ENCODE results near the gene ADGRL3. TPM values are rescaled to one million over a fixed set of nuclear protein-coding genes. Genes with fewer than 3 reads are reported as not detected.

Gene ADGRL3
- total RNA-seq (1 to 10 TPM; 1.4 to 3.8 (median 3.2) TPM), polyA plus RNA-seq (0.52 TPM)
- long read RNA-seq, donor 1, partial matches to known transcripts, result 1 of 2 reads
- long read RNA-seq, donor 1, other reads (novel, unspliced or antisense), result 1 of 2 reads
- long read RNA-seq, donor 2, partial matches to known transcripts, result 1 of 1 reads
- long read RNA-seq, donor 2, other reads (novel, unspliced or antisense), result 0 of 1 reads
- long read RNA-seq, donor 3, result 0 reads
- long read RNA-seq, donor 4, result 0 reads

- WGBS, result under 1% methylated on average over 92 of the region's 92 CpGs
- Histone ChIP-seq H3K4me1 (ENCODE audit: control insufficient read depth, insufficient read depth, low read length) (no peaks in the 10 kb centered on the region), H3K27ac (ENCODE audit: low read length) (no peak within 1 kb of the TSS), H3K9me3 (ENCODE audit: control insufficient read depth, low read length) (no peaks in the 10 kb centered on the region), H3K27me3 (ENCODE audit: control insufficient read depth, insufficient read depth) (peaks cover 2% of the 10 kb centered on the region), H3K4me3 (ENCODE audit: low read length) (peak within 1 kb of the TSS; percentile 54)
- ATAC-seq (peak; percentile 55 to 70), DNase-seq (peak; percentile 13 to 69 (median 52))
- intact Hi-C loops (cut with DNase I), result no loop called here
These were observed at the start of gene ADGRL3 for GRCh38 chr4:61200187-61200915. TSS of gene ADGRL3 (plus strand) at chr4:61200326.

- intact Hi-C loops (cut with DNase I), result no loop called here
- WGBS, result 81% methylated on average over 4 of the region's 4 CpGs
- Histone ChIP-seq H3K27ac (ENCODE audit: low read length) (no peak overlapping the region), H3K4me3 (ENCODE audit: low read length) (no peak overlapping the region), H3K9me3 (ENCODE audit: control insufficient read depth, low read length) (no peaks in the 10 kb centered on the region), H3K27me3 (ENCODE audit: control insufficient read depth, insufficient read depth) (no peaks in the 10 kb centered on the region), H3K4me1 (ENCODE audit: control insufficient read depth, insufficient read depth, low read length) (no peaks in the 10 kb centered on the region)
- no peak for DNase-seq
- ATAC-seq, result no peak
These were observed 47.7 kb upstream of the ADGRL3 start for GRCh38 chr4:61152433-61152832.

- Histone ChIP-seq H3K27ac (ENCODE audit: low read length) (no peak overlapping the region), H3K4me3 (ENCODE audit: low read length) (no peak overlapping the region), H3K27me3 (ENCODE audit: control insufficient read depth, insufficient read depth) (no peaks in the 10 kb centered on the region), H3K4me1 (ENCODE audit: control insufficient read depth, insufficient read depth, low read length) (no peaks in the 10 kb centered on the region), H3K9me3 (ENCODE audit: control insufficient read depth, low read length) (no peaks in the 10 kb centered on the region)
- DNase-seq (no peak), ATAC-seq (no peak)
- WGBS, result 91% methylated on average over 2 of the region's 2 CpGs
- intact Hi-C loops (cut with DNase I), result no loop called here
These were observed 39.6 kb upstream of the ADGRL3 start for GRCh38 chr4:61160478-61160877.

- no peak for ATAC-seq
- DNase-seq, result no peak
- Histone ChIP-seq H3K4me3 (ENCODE audit: low read length) (no peak overlapping the region), H3K27ac (ENCODE audit: low read length) (no peak overlapping the region), H3K4me1 (ENCODE audit: control insufficient read depth, insufficient read depth, low read length) (no peaks in the 10 kb centered on the region), H3K9me3 (ENCODE audit: control insufficient read depth, low read length) (no peaks in the 10 kb centered on the region), H3K27me3 (ENCODE audit: control insufficient read depth, insufficient read depth) (no peaks in the 10 kb centered on the region)
- intact Hi-C loops (cut with DNase I), result no loop called here
- WGBS, result 46% methylated on average over 1 of the region's 1 CpG
These were observed 38.0 kb upstream of the ADGRL3 start for GRCh38 chr4:61162116-61162515.

- Histone ChIP-seq H3K27ac (ENCODE audit: low read length) (no peak overlapping the region), H3K9me3 (ENCODE audit: control insufficient read depth, low read length) (no peaks in the 10 kb centered on the region), H3K4me3 (ENCODE audit: low read length) (no peak overlapping the region), H3K4me1 (ENCODE audit: control insufficient read depth, insufficient read depth, low read length) (no peaks in the 10 kb centered on the region), H3K27me3 (ENCODE audit: control insufficient read depth, insufficient read depth) (no peaks in the 10 kb centered on the region)
- WGBS, result 72% methylated on average over 1 of the region's 1 CpG
- no peak for ATAC-seq
- intact Hi-C loops (cut with DNase I), result no loop called here
- DNase-seq, result no peak
These were observed 26.3 kb upstream of the ADGRL3 start for GRCh38 chr4:61173799-61174198.

GRCh38 chr4:61175495-61175894 is 24.6 kb upstream of the ADGRL3 start:
- ATAC-seq (no peak), DNase-seq (no peak)
- Histone ChIP-seq H3K4me1 (ENCODE audit: control insufficient read depth, insufficient read depth, low read length) (no peaks in the 10 kb centered on the region), H3K27ac (ENCODE audit: low read length) (no peak overlapping the region), H3K4me3 (ENCODE audit: low read length) (no peak overlapping the region), H3K9me3 (ENCODE audit: control insufficient read depth, low read length) (no peaks in the 10 kb centered on the region), H3K27me3 (ENCODE audit: control insufficient read depth, insufficient read depth) (no peaks in the 10 kb centered on the region)
- intact Hi-C loops (cut with DNase I), result no loop called here
- 44% methylated on average over 1 of the region's 1 CpG for WGBS

GRCh38 chr4:61177367-61177766 is 22.8 kb upstream of the ADGRL3 start:
- 87% methylated on average over 2 of the region's 2 CpGs for WGBS
- intact Hi-C loops (cut with DNase I), result no loop called here
- no peak for ATAC-seq
- Histone ChIP-seq H3K4me1 (ENCODE audit: control insufficient read depth, insufficient read depth, low read length) (no peaks in the 10 kb centered on the region), H3K4me3 (ENCODE audit: low read length) (no peak overlapping the region), H3K9me3 (ENCODE audit: control insufficient read depth, low read length) (no peaks in the 10 kb centered on the region), H3K27me3 (ENCODE audit: control insufficient read depth, insufficient read depth) (no peaks in the 10 kb centered on the region), H3K27ac (ENCODE audit: low read length) (no peak overlapping the region)
- DNase-seq, result no peak

GRCh38 chr4:61180405-61180804 is 19.7 kb upstream of the ADGRL3 start:
- Histone ChIP-seq H3K4me1 (ENCODE audit: control insufficient read depth, insufficient read depth, low read length) (no peaks in the 10 kb centered on the region), H3K27me3 (ENCODE audit: control insufficient read depth, insufficient read depth) (no peaks in the 10 kb centered on the region), H3K27ac (ENCODE audit: low read length) (no peak overlapping the region), H3K9me3 (ENCODE audit: control insufficient read depth, low read length) (no peaks in the 10 kb centered on the region), H3K4me3 (ENCODE audit: low read length) (no peak overlapping the region)
- WGBS, result 33% methylated on average over 5 of the region's 5 CpGs
- ATAC-seq (no peak), DNase-seq (no peak)
- intact Hi-C loops (cut with DNase I), result no loop called here

- ATAC-seq (no peak), DNase-seq (no peak)
- intact Hi-C loops (cut with DNase I), result no loop called here
- Histone ChIP-seq H3K9me3 (ENCODE audit: control insufficient read depth, low read length) (no peaks in the 10 kb centered on the region), H3K4me1 (ENCODE audit: control insufficient read depth, insufficient read depth, low read length) (no peaks in the 10 kb centered on the region), H3K27me3 (ENCODE audit: control insufficient read depth, insufficient read depth) (no peaks in the 10 kb centered on the region), H3K27ac (ENCODE audit: low read length) (no peak overlapping the region), H3K4me3 (ENCODE audit: low read length) (no peak overlapping the region)
- 92% methylated on average over 1 of the region's 1 CpG for WGBS
These were observed 17.2 kb upstream of the ADGRL3 start for GRCh38 chr4:61182915-61183314.

GRCh38 chr4:61185288-61185687 is 14.8 kb upstream of the ADGRL3 start:
- intact Hi-C loops (cut with DNase I), result no loop called here
- Histone ChIP-seq H3K9me3 (ENCODE audit: control insufficient read depth, low read length) (no peaks in the 10 kb centered on the region), H3K4me1 (ENCODE audit: control insufficient read depth, insufficient read depth, low read length) (no peaks in the 10 kb centered on the region), H3K27me3 (ENCODE audit: control insufficient read depth, insufficient read depth) (no peaks in the 10 kb centered on the region), H3K4me3 (ENCODE audit: low read length) (no peak overlapping the region), H3K27ac (ENCODE audit: low read length) (no peak overlapping the region)
- no peak for ATAC-seq
- no peak for DNase-seq

- no peak for ATAC-seq
- Histone ChIP-seq H3K27me3 (ENCODE audit: control insufficient read depth, insufficient read depth) (no peaks in the 10 kb centered on the region), H3K9me3 (ENCODE audit: control insufficient read depth, low read length) (no peaks in the 10 kb centered on the region), H3K27ac (ENCODE audit: low read length) (no peak overlapping the region), H3K4me1 (ENCODE audit: control insufficient read depth, insufficient read depth, low read length) (no peaks in the 10 kb centered on the region), H3K4me3 (ENCODE audit: low read length) (no peak overlapping the region)
- intact Hi-C loops (cut with DNase I), result no loop called here
- DNase-seq, result no peak
- 92% methylated on average over 2 of the region's 2 CpGs for WGBS
These were observed 7.7 kb upstream of the ADGRL3 start for GRCh38 chr4:61192392-61192791.

All from right cardiac atrium (tissue), 5 donors.